Neural cell (in vitro differentiated cells): ENCODE measurements around the gene TBKBP1.

ENCODE experiments used
- CTCF ChIP-seq: fragments of 450-650 bp; IDR thresholded peaks from 2 replicates; pipeline ENCODE4 v1.5.1; 2014; ENCODE audit warnings: antibody characterized with exemption, mild to moderate bottlenecking, moderate library complexity; ENCODE audit not compliant: poor library complexity, severe bottlenecking
- EP300 ChIP-seq: fragments of 450-650 bp; conservative IDR thresholded peaks from 2 replicates; pipeline ENCODE4 v1.6.1; 2014; ENCODE audit warnings: antibody characterized with exemption, mild to moderate bottlenecking, moderate library complexity; ENCODE audit not compliant: poor library complexity, severe bottlenecking
- EZH2 ChIP-seq: fragments of 200-600, 300-800 bp; shearing (Covaris generic), sonication (generic); IDR thresholded peaks from 2 replicates; pipeline ENCODE4 v1.6.1; 2014; ENCODE audit warnings: antibody characterized with exemption, low read length, borderline replicate concordance, mild to moderate bottlenecking; ENCODE audit not compliant: insufficient read depth, poor library complexity, severe bottlenecking
- POLR2AphosphoS5 ChIP-seq: IDR thresholded peaks from 2 replicates; pipeline ENCODE4 v1.6.1; 2012
- RAD21 ChIP-seq: fragments of 450-650 bp; conservative IDR thresholded peaks from 2 replicates; pipeline ENCODE4 v1.6.1; 2014; ENCODE audit warnings: antibody characterized with exemption, mild to moderate bottlenecking, moderate library complexity
- TF ChIP-seq, protein P1 (sequence below): IDR thresholded peaks from 2 replicates; pipeline ENCODE4 v1.6.1; 2012; ENCODE audit warnings: borderline replicate concordance

- TF ChIP-seq EZH2 (no peak), CTCF (no peak), POLR2AphosphoS5 (no peak), RAD21 (no peak), EP300 (no peak)
- TF ChIP-seq, protein P1, sequence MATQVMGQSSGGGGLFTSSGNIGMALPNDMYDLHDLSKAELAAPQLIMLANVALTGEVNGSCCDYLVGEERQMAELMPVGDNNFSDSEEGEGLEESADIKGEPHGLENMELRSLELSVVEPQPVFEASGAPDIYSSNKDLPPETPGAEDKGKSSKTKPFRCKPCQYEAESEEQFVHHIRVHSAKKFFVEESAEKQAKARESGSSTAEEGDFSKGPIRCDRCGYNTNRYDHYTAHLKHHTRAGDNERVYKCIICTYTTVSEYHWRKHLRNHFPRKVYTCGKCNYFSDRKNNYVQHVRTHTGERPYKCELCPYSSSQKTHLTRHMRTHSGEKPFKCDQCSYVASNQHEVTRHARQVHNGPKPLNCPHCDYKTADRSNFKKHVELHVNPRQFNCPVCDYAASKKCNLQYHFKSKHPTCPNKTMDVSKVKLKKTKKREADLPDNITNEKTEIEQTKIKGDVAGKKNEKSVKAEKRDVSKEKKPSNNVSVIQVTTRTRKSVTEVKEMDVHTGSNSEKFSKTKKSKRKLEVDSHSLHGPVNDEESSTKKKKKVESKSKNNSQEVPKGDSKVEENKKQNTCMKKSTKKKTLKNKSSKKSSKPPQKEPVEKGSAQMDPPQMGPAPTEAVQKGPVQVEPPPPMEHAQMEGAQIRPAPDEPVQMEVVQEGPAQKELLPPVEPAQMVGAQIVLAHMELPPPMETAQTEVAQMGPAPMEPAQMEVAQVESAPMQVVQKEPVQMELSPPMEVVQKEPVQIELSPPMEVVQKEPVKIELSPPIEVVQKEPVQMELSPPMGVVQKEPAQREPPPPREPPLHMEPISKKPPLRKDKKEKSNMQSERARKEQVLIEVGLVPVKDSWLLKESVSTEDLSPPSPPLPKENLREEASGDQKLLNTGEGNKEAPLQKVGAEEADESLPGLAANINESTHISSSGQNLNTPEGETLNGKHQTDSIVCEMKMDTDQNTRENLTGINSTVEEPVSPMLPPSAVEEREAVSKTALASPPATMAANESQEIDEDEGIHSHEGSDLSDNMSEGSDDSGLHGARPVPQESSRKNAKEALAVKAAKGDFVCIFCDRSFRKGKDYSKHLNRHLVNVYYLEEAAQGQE, result no peak
These were observed 39.0 kb upstream of the TBKBP1 start for GRCh38 chr17:47654991-47655390.
